ENCODE measurements around the gene ZNF800.

The ZNF800 gene

GRCh38 chr7:127390817-127391590, 1.5 kb downstream of the ZNF800 start:
- DNase-seq, result no peak

DNA sequence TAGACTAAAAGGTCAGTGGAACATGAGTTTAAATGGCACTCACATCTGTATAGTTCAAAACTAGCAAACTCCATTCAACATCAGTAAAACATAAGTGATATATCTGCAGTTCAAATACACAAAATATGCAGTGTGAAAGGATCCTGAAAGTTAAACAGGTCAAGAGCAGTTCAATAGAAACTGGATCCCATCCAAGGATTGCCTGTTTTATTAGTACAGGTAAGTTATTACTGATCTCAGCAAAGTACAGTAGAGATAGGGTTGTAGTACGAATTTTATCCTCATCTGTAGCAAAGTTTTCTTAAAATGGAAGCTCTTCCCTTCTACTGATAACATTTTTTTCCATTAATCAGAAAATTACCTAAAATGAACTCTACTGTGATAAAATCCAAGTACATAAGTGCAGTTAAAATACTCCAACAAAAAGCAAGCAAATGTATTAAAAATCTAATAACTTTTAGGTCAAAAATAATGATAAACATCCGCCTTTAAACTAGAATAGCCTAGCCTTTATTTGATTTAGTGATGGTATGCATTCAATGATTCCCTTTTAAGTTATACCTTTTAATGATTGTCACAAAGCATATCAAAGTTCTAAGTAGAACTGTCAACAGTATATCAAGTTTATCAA, 2.2 kb downstream of the ZNF800 start:
- DNase-seq, result no peak

DNA sequence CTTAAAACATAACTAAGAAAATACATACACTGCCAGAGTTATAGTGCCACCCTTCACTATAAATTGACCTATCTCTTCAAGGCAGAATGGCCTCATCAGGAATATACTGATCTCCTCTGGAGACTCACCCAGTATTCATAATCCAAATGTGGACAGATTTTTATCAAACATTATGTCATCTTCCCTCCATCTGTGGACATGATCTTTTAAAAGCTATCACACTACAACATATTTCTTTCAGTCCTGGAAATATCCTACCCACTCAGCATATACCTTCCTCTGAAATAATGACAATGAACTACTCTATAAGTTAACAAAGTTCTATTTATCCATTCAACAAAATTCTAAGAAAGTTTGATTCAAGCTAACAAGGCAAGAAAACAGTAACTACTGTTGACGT, 3.2 kb downstream of the ZNF800 start:
- no peak for DNase-seq

- DNase-seq, result no peak
Measured at GRCh38 chr7:127387974-127388373, 4.5 kb downstream of the ZNF800 start.

GRCh38 chr7:127383123-127383835, 9.2 kb downstream of the ZNF800 start:
- no peak for DNase-seq

GRCh38 chr7:127382301-127383085, 10.0 kb downstream of the ZNF800 start:
- no peak for DNase-seq

GRCh38 chr7:127380479-127380878, 12.0 kb downstream of the ZNF800 start:
- no peak for DNase-seq

DNA sequence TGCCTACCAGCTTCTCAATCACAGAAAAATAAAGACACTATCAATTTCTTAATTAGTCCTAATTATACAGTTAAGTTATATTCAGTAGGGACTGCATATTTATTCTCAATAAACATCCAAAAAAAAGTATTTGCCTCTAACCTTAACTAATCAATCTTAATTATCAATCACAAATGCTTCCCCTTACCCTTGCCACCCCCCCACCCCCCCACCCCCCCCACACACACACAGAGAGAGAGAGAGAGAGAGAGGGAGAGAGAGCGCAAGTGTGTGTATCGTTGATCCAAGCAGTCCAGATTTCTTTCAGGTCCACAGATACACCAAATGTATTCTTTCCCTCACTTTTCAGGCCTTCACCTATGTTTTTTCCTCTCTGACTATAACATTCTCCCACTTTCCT, 12.9 kb downstream of the ZNF800 start:
- no peak for DNase-seq

- no peak for DNase-seq
Measured at GRCh38 chr7:127378537-127378936, 14.0 kb downstream of the ZNF800 start.

DNA sequence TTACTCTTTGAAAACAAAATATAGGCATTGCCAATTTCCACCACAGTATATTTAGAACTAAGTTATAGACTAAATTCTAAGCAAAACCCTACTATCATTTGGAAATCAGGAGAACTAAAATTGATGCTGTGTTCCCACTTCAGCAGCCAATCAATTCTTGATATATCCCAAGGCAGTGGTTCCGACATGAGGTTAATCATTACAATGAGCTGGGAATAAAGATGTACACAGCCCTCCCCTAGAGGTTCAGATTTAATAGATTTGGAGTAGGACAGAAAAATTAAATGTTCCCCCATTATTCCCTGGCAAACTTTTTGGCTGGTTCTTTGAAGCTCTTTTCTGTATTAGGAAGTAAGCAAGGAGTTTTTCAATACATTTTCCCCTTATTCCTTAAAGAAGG, 15.1 kb downstream of the ZNF800 start:
- no peak for DNase-seq

DNA sequence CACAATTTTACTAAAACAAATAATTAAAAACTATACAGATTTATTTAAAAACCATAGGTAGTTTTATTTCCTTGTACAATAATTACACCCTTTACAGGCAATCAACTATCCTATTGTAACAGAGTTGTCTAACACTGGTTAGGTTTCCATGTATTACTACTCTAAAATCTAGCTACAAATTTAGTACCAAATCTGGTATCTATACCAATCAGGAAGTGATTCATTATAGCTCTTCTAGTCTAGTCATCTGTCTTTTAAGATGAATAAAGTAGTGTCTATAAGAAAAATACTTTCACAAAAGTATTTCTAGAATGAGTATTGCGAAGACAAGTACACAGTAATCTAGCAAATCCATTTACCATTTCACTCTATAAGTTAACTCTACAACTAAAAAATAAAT, 16.9 kb downstream of the ZNF800 start:
- no peak for DNase-seq

GRCh38 chr7:127367679-127368078, 24.8 kb downstream of the ZNF800 start:
- DNase-seq, result no peak

- DNase-seq, result no peak
Measured at GRCh38 chr7:127366680-127367079, 25.8 kb downstream of the ZNF800 start.

DNA sequence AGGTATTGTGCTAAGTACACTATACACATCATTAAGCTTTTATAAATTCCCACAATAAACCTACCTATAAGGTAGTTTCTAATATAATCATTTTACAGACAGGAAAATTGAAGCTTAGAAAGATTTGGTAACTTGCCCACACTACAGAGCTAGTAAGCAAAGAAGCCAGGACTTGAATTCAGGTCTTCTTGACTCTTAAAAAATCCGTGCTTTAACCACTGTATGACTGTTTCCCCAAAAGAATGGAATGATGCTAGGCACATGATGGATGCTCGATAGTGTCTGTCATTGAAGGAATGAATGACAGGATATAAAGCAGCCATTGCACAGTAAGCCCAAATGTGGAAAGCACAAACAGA, 26.6 kb downstream of the ZNF800 start:
- no peak for DNase-seq

DNA sequence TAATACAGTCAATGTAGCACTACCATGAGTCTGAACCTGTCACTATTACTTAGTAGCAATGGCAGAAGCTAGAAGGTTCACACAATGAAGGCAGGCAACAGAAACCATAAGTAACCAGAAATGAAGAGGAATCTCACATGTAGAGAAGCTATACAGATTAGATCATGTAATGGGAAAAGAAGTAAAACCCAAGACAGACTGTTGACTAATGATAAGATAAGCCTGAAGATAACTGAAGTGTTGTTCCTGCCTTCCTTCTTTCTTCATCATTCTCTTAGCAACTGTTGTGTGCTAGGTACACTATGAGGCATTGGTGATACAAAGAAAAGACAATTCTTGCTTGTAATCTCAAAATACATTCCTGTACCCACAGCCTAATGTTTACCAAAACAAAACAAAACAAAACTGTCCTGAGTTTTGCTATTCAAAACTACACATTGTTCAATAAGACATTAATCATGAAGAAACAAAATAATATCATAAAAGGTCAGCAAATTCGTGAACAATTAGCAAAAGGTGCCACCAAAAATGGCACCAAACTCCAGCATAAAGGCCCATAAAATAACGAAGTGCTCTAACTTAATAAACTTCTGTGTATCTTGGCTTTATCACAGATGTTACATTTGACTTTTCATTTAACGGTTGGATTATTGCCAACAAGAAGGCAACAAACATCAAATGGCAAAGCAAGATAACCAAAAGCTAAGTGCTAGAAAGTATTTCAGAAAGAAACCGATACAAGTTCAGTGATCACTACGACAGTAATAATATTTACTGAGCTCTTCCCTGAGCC, 27.1 kb downstream of the ZNF800 start:
- no peak for DNase-seq

GRCh38 chr7:127362364-127363027, 30.0 kb downstream of the ZNF800 start:
- no peak for DNase-seq

DNA sequence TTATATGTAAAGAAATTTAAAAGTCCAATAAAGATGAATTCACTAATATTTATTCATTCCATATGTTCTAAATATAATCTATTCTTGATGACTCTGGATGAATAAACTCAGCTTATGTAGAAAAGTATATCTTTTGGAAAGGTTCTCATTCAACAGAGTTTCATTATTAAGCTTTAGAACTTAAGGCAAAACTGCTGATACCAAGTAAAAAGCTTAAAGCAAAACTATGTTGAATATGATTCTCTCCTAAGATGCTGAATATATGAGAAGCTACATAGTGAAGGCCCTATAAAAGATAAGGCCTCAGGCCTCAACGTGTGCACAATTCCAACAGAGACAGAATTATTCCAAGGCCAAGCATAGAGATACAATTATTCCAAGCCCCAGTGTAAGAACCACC, 30.8 kb downstream of the ZNF800 start:
- DNase-seq, result no peak

DNA sequence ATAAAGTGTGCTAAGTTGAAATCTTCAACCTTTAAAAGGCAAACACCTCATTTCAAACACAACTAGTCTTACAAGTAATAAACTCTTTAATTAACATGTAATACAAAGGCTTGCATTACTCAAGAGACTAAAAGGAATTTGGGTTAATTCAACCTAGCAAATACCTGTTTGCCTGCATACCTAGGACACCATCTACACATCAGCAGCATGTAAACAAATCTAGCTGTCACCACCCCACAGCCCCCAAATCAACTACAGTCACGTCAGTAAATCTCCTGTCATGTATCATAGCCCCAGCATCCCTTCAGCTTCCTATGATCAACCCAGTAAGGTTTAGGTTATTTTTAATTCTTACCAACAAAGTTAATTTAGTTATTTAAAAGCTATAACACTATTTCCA, 33.5 kb downstream of the ZNF800 start:
- DNase-seq, result no peak

- no peak for DNase-seq
Measured at GRCh38 chr7:127353897-127354296, 38.6 kb downstream of the ZNF800 start.

GRCh38 chr7:127350586-127350985, 41.9 kb downstream of the ZNF800 start:
- DNase-seq, result no peak

DNA sequence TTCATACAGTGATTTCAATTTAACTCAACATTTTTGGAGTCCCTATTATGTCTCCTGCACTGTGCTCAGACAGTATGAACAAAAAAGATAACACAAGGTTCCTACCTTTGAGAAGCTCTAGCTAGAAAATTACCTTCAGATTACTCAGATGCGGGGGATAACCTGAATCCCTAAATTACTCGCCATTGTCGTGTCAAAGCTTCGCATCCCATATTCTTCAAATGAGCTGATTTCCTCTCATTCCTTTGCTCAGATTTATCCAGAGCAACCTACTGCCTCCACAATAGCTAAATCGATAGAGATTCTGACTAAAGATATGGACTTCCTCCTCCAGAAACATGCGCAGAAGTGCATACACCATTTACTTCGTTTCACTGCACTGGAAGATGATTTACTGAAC, 42.6 kb downstream of the ZNF800 start:
- no peak for DNase-seq

DNA sequence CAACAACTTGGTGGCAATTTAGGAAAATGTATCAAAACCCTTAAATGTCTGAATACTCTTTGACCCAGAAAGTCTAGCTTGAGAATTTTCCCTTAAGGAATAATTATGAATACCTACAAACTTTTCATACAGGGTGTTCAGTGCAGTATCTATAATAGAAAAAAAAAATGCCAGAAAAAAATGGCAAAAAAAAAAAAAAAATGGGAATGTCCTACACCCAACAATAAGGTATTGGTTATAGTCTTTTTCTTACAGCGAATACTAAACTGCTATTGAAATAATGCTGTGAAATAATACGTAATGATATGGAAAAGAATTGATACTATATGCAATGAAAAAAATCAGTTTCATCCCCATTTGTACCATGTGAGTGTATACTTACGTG, 44.3 kb downstream of the ZNF800 start:
- DNase-seq, result no peak

Measured in activated CD4-positive, alpha-beta T cell treated with anti-CD3 and anti-CD28 coated beads, Interleukin-2, amount 50 U/mL, for 48 hours (primary cell).